ENCODE measurements around the gene ARHGAP24.

Gene ARHGAP24

DNA sequence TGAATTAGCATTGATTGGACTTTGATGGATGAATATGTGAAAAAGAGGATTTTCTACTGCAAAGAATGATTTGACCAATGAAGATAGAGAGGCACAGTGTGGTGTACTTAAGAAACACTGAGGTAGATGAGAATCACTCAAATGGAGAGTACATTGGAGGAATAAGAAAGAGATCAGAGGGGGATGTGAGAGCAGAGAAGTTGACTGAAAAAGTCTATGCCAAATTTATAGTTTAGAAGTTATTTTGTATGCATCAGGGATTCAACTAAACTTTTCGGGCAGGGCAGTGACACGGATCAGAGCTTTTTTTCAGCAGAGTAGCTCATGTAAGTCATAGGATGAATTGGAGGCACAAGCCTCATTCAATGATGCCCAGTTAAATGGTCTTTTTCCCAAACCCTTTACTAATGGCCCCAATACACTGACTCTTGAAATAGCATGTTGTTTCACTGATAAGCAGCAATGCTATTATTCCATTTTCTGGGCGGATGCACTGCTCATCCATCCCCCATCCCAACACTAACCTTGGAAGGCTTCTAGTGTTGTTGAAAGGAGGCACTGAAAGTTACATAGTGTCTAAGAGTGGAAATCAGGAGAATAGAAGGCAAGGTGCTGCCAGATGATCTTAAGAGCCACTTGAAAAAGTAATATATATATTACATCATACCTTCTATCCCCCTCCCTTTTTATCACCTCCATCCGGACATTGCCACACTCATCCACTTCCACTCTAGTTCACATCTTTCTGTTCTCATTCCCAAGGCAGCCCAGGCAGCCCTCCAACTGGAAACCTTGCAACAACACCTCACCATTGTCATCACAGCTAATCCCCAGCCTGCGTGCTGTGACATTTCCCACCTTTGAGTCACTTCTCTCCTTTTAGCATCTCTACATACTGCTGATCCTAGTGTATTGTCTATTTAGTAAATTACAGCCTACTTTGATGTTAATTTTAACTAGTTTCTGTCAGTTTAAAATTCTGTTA lies 46.1 kb downstream of the ARHGAP24 start:
- no peak for DNase-seq

DNA sequence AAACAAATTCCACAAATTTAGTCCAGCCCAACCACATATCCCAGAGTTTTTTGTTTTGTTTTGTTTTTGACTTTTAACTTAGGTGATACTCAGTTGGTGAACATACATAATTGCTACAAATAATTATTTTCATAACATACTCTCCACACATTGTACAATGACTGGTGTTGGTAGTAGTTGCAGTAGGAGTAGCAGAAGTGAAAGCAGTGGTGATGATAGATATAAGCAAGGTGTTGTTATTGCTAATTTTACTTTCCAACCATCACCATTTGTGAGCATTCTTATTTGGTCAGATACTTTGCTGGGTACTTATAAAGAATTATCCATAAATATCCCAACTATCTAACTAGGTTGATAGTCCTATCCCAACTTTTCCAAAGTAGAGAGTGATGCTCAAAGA lies 47.3 kb downstream of the ARHGAP24 start:
- DNase-seq = no peak

DNA sequence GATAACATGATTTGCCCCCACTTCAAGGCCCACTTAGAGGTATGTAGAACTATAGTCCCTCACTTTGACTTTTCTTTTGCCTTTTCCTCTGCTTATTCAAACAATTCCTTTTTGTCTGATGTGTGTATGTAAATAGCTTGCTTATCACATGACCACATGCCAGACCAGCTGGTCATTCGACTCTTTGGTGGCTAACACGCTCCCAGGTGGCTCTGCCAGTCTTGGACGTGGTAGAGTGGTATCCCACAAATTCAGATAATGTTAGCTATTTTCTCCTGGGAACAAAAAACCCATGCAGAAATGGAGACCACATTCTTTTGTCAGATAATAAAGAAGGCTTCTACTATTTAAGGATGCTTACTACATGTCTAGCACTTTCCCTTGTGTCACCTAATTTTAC lies 47.9 kb downstream of the ARHGAP24 start:
- no peak for DNase-seq

DNA sequence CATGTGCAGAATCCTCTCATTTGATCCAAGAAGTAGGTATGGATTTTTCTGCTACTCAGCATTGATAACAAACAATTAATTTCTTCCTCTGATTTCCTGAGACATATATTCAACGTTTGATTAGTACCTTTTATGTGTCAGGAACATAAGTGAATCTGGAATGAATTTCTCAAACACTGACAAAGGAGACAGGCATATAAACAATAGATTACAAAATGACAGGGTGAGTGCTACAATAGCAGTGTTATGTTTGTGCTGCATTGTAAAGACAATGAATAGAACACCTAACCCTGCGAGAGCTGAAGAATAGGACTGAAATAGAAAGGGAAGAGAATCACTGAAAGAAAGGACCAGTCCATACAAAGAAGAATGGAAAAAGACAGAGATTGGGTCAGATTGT lies 52.9 kb downstream of the ARHGAP24 start:
- DNase-seq = no peak

DNA sequence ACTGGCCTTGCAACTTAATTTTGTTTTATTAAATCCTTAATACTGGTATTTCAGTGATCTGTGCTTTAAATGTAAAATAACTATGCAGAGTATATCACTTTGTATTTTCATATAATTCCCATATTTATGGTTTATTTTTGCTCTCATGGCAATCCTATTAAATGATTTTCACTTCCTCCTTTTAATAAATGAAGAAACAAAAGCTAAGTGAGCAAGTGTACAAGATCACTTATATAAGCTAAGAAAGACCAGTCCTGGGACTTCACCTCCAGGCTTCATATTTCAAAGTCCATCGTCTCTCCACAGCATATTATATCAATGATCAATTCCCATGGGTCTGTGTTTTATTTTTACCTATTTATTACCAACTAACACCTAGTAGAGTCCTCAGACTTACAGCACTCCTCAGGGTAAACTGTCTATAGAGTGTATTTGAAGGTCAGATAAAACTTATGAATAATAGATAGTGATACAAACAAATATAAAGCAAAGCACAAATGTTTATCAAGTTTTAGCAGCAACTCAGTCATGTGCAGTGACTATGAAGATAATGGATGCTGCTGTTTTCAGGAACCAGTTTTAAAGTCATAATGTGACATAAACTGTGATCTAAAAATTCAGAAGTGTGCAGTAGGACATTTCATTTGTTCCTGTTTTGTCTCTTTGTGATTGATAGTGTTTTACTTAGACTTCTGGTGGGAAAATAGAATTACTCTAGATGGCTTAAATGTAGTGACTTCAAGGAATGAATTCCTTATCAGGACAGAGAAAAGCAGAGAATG lies 56.8 kb downstream of the ARHGAP24 start:
- DNase-seq = no peak

DNA sequence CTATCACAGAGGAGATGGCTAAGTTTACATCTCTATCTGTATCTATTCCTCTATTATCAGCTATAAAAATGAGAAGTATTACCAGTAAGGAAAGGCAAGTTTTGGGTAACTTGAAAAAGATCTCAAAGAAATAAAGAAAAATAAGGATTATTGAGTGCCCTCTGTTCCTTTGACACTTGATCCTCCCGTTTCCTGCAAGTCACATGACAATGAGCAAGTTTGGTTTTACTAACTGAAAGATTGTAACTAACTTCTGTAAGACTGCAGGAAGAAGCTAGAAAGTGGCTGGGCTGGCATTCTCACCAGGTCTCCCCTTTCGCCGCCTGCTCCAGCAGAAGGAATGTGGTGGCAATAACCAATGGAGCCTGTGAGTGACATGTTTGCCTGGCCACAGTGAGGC lies 59.2 kb downstream of the ARHGAP24 start:
- DNase-seq = no peak

DNA sequence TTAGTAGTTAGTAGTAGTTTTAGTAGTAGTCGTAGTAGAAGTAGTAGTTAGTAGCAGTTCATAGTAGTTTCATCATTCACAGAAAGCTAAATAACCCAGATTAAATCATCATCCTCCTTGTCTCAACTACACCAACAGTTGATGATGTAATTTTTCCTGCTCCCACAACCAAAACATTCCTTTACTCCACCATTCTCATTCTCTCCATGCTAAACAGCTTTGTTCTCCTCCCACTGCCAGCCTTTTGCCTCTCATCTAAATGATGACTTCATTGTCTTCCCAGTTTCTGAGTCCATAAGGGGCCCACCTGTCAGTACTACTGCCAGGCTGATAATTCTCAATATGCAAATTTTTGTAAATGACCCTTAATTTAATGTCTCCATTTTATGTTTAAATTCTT lies 68.9 kb downstream of the ARHGAP24 start:
- DNase-seq = no peak

DNA sequence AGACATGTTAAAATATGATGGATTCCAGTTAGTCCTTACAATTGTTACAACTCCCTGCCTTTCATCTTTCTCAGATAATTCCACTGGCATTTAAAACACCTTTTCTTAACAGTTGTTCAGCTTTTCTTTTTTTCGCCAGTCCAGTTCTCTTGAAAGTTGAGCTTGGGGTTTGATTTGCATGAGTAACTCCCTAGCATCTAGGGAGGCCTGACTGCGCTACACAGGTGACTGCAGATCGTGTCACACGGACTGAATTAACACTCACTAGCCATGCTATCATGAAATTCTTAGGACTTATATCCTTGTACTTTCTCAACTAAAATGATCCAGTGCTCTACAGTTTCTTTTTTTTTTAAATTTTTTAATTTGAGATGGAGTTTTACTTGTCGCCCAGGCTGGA lies 69.8 kb downstream of the ARHGAP24 start:
- no peak for DNase-seq

DNA sequence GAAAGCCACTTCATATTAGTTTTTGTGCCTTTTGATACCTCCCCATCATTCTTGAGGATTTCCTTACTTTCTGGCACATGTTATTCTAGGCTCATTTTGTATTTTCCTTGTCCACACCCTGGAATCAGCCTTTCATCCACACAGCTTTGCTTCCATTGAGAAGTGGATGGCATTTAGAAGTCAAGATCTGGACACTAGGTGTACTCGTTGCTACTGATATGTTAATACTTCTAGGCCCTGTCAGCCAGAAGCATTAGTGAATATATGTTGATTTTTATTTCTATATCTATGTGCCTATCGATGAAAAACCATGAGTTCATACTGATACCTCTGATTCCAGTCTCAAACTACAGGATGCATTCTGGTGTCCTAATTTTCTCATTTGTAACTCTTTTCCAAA lies 73.2 kb downstream of the ARHGAP24 start:
- DNase-seq = no peak

DNA sequence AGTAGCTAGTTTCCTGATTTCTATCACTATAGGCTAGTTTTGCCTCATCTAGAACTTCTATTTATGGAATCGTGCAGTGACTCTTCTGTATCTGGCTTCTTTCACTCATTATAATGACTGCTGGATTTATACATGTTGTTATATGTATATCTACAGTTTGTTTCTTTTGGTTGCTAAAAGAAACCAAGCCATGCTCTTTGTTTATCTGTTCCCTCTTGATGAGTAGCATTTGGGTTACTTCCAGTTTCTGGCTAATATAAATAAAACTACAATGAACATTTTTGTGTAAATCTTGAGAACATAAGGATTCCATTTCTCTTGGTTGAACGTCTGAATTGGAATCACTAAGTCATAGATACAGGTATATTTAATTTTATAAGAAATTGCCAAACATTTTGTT lies 73.9 kb downstream of the ARHGAP24 start:
- DNase-seq = no peak

- DNase-seq = no peak
Observed at GRCh38 chr4:85555206-85555605, 80.3 kb downstream of the ARHGAP24 start.

DNA sequence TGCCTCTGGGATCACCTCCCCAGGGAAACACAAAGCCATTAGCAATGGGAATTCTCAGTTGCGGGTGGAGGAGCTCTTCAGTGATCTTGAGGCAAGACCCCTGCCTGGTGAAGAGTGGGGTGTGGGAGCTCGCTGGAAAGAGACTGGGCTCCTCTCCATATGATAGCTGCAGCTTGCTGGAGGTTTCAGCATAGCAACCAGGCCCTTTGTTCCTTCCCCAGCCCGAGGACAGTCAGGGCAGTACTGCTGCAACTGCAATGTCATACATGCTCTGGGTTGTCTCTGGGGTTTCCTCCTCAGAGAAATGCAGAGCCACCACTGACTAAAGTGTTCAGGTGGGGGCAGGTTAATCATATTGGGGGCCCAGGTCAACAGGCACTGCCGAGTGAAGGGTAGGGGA lies 81.3 kb downstream of the ARHGAP24 start:
- DNase-seq = no peak

- no peak for DNase-seq
Observed at GRCh38 chr4:85557016-85557901, 82.3 kb downstream of the ARHGAP24 start.

DNA sequence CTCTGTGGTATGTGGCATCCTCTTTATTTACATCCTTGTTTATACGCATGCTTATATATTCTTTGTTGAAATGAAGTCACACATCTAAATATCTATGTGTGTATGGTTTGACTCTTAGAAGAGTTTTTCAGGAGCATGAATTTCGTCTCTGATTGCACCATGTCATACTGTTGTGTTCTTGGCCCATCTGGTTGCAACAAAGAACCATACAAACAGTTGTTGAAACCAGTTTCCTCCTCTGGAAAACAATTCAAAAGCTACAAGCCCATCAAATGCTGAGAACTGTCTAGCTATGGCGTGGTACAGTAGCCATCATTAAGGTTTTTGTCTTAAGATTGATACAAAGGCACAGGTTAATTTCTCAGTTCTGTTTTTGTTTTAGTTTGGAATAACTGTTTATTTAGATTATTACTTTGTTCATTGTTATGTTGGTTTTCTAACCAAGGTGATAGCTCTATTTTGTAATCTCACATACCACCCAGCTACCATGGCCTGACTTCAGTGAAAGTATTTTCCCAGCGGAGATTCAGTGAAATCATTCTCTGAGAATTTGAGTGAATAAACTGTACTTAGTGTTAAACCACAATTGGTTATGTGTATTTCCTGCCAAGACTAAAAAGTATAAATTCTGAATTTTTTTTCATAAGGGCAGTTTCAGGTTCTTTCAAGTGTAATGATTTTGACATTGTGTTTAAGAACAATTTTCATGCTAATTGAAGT lies 91.0 kb downstream of the ARHGAP24 start:
- DNase-seq = no peak

DNA sequence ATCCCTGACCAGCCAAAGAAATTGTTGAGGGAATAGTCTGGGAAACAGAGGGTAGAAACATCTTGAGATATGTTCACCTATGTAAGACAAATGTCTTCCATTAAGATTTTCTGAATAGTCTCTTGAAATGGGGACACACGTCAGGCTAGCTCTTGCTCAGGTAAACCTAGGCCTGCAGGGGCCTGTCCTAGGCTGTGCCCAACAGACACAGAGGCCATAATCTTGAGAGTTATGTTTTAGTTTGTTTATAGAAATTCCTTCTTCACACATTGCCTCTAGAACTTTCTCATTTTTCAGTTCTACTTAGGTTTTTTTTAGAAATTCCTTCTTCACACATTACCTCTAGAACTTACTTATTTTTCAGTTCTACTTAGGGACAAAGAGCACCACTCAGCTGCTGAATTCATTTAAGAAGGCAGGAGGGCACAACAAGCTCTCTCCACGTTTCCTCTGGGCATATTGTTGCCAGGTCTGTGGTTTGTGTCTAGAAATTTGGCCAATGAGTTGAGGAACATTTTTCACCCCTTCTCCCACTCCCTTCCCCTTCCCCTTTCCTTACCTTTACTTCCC lies 94.9 kb downstream of the ARHGAP24 start:
- no peak for DNase-seq

DNA sequence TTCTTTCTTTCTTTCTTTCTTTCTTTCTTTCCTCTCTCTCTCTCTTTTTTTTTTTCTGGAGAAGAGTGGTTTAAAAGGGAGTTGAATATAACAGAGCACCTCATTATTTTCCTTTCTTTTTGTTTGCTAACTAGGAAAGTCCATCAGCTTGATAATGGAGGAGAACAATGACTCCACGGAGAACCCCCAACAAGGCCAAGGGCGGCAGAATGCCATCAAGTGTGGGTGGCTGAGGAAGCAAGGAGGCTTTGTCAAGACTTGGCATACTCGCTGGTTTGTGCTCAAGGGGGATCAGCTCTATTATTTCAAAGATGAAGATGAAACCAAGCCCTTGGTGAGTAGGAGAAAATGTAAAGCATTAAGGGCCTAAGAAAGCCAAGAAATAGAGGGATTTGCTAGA lies 95.4 kb downstream of the ARHGAP24 start:
- no peak for DNase-seq

GRCh38 chr4:85571008-85571407 lies 96.1 kb downstream of the ARHGAP24 start:
- DNase-seq = no peak

- DNase-seq = no peak
Observed at GRCh38 chr4:85573270-85573669, 98.3 kb downstream of the ARHGAP24 start.

- no peak for DNase-seq
Observed at GRCh38 chr4:85577307-85577706, 102.4 kb downstream of the ARHGAP24 start.

GRCh38 chr4:85579942-85580341 lies 105.0 kb downstream of the ARHGAP24 start:
- no peak for DNase-seq

- no peak for DNase-seq
Observed at GRCh38 chr4:85580489-85580888, 105.5 kb downstream of the ARHGAP24 start.

DNA sequence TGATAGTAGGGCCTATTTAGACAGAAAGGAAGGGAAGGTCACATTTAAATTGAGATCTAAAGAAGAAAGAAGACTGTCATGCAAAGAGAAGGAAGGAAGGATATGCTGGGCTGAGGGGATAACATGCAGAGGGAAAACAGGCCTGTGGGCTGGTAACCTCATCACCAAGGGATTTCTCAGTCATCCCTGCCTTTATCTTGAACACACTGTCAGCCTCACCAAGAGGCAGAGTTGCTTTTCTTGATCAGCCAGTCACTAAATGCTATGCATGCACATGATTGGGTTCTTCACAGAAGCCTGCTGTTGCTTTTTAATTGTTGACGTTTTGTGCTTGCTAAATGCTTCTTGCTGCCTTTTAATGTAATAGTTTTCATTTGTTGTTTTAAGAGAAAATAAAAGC lies 113.0 kb downstream of the ARHGAP24 start:
- no peak for DNase-seq

Data from stimulated activated naive CD4-positive, alpha-beta T cell treated with Interleukin-2 at 50 U/mL for 16 hours (primary cell).